Activated gamma-delta T cell treated with Interleukin-2 at 50 U/mL for 16 hours (primary cell): ENCODE data around the gene ANKHD1.
"Not testable (repeated sequence)": the region's sequence is repeated elsewhere in the genome, so short reads cannot be mapped to it uniquely, and the experiment has no call there.

ENCODE experiments used
- DNase-seq: peaks from one replicate; pipeline ENCODE4 v3.0.0-alpha.2; 2020

Gene ANKHD1

DNA sequence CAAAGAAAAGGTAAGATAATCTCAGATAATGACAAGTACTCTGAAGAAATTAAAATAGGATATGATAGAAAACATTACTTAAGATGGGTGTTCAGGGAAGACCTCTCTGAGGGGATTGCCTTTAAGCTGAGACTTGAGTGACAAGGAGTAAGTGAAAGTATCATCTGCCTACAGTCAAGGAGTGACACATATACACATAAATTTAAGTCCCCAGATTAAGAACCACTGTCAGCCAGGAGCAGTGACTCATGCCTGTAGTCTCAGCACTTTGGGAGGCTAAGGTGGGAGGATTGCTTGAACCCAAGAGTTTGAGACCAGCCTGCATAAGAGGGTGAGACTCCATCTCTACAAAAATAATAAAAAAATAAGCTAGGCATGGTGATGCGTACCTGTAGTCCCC is 19.7 kb upstream of the ANKHD1 start:
- no peak for DNase-seq

DNA sequence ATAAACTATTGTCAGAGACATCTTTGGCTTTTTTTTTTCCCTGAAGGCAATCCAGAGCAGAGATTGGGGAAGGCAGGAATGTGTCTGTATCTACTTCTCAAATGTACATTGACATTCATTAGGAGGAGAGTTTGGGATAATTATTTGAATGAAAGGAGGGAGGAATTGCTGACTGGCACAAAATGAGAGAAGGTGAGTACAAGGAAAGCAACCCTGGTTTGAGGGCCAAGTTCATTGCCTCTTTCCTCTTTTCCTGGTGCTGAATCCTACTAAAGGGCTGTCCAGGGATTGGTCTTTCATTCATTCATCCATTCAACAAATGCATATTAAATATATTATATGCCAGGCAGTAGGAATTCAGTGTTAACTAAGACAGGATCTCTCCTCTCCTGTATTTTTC is 18.8 kb upstream of the ANKHD1 start:
- no peak for DNase-seq

DNA sequence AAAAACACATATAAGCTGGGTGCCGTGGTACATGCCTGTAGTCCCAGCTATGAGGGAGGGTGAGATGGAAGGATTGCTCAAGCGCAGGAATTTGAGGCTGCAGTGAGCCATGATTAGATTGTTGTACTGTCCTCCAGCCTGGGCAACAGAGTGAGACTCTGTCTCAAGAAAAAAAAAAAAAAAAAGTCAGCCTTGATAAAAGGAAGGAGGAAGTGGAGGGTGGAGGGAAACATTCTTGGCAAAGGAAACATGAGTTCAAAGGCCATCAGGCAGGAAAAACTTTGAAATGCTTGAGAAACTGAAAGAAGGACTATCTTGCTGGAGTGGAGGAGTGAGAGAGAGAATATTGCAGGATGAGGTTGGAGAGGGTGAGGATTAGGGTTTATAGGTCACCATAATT is 18.3 kb upstream of the ANKHD1 start:
- DNase-seq: no peak

DNA sequence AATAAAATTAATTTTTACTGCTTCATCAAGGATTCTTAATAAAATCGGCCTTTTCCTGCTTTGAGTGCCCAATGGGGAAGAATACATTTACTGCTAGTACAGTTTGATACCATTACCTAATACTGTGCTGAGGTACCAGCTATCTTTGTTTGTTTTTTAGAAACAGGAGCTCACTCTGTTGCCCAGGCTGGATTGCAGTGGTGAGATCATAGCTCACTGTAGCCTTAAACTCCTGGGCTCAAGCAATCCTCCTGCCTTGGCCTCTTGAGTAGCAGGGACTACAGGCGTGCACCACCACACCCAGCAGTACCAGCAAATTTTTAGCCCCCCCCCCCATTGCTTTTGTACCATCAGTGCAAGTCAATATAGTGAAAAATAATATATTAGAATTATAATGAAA is 13.6 kb upstream of the ANKHD1 start:
- DNase-seq: no peak

DNA sequence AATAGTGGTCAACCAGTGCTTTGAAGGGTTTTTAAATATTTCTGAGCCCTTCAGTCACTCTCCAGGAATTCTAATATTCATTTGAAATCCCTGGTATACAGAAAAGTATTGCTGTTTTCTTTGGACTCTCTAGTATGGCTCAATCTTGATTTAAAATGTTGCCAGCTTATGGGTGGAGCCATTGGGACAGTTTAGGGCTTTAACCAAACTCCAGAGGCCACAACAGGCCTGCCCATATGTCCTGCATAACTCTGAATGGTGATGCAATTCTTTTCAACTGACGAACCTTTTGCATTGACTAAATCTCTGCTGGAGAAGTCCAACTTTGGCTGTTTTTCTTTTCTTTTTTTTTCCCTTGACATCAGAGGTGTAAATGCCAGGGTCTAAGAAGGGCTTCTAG is 10.3 kb upstream of the ANKHD1 start:
- no peak for DNase-seq

DNA sequence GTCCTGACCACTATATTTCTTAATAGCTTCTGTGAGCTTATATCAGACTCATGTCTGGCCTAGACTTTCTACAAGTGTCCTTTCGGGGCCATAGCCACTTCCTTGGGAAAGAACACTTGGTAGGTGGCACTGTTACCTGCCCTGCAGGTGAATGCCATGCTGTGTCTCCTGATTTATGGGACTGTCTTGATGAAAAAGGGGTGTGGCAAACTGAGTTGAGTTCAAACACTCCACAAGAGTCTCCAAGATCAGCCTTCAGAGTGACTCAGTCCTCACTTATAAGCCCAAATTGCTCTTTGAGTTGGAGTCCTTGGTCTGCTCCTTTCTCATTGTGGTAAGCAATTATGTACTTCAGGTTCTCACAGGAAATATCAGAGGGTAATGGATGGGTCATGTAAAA is 9.9 kb upstream of the ANKHD1 start:
- no peak for DNase-seq

DNA sequence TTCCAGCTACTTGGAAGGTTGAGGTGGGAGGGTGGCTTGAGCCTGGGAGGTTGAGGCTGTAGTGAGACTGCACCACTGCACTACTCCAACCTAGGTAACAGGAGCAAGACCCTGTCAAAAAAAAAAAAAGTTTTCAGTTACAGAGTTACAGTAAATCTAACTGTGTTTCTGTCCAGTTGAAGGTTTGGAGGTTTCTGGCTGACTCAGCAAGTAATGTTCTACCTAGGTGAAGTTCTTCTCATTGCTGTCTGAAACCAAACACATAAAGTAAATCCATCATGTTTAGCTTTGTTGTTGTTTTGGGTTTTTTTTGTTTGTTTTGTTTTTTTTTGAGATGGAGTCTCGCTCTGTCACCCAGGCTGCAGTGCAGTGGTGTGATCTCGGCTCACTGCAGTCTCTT is 7.9 kb upstream of the ANKHD1 start:
- DNase-seq: no peak

DNA sequence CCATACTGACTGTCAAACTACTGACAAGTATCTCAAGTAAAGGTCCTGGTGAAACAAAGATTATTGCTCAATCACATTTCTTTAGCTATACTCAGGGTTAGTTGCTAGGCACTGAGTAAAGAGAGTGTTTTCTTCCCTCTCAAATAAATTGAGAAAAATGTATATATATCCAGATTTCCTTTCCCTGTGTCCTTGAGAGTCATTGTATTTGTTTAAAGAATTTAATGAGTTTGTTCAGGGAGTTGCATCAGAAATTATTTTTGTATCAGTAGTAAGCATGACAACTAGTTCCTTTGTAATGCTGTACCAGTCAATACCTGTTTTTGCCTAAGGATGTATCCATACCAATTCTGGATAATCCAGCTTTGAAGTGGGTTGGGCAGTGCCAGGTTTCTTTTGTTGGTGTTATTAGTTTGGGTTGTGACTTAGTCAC is 3.2 kb upstream of the ANKHD1 start:
- DNase-seq: no peak

DNA sequence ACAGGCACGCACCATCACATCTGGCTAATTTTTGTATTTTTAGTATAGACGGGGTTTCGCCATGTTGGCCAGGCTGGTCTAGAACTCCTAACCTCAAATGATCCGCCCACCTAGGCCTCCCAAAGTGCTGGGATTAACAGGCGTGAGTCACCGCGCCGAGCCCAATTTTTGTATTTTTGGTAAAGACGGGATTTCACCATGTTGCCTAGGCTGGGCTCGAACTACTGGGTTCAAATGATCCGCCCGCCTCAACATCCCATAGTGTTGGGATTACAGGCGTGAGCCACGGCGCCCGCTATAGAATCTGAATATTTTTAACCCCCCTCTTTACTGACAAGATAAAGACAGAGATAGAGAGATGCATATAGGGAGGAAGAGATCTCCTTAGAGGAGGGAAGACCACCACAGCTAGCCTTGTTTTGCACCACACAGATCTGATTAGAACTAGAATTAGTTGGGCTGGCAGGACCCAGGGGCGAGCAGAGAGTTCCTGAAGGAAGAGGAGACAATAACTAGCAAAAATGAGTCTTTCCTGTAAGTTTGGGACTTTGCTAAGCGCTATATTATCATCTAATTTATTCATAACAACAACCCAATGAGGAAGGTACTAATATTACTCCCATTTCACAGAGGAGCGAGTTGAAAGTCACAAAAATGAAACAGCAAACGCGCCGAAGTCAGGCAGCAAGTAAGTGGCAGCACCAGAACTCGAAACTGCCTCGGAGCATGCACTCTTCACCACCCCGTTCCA is 1.5 kb upstream of the ANKHD1 start:
- DNase-seq: no peak

DNA sequence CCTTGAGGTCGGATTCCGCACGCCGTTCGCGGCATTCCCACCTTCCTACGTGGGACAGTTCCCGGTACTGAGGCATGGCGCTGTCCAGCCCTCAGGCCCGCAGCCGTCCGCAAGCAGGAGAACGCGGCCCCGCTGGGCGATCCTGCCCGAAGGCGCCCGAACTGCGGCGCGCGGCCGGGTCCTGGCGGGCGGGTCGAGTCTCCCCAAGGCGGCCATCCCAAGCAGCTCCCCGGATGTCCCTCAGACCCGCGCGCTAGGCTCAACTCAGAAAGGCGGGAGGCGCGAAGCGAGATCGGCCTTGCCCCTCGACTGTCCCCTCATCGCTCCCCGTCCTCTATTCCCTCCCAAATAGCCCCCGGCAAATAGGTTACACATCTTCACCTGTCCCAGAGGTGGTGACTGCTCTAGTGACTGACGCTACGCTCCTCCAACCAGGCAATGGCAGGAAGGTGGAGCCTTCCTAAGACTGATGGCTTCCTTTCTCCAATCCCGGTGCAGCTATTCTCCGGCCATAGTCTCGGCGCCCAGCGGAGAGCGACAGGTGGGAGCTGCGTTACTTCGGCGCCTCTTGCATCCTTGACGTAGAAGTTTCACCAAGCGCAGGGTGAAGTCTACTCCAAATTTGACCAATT is 787 bp upstream of the ANKHD1 start:
- peak; percentile 82 for DNase-seq

DNA sequence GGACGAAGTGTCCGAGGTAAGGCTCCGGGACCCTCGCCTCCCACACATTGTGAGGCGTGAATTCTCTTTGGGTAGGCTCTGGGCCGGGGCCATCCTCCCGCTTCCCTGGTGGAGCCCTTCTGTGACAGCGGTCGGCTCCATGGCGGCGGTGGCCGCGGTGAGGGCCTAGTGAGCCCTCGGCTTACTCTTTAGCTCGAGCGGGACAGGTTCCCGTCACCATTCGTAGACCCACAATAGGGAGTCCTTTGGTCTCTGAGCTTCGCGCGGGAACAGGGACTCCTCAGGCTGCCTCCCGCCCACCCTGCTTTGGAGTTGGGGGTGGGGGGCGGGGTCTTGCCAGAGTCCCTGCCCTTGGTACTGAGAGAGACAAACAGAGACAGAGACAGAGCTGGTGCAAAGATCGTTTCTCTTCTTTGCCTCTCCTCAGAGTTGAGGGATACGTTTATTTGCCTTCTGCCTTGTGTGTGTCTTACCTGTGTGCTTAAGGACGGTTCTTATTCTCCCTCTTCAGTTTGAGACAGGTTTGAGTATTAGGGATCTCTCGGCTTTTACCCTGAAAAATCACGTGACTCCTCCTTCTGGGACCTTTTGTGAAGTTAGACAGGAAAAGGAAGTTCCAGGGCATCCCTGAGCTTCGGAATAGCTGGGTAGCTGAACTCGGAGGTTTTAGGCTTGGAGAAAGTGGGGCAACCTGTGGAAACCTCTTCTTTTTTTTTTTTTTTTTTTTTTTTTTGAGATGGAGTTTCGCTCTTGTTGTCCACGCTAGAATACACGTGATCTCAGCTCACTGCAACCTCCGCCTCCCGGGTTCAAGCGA is 833 bp downstream of the ANKHD1 start:
- peak; percentile 34 for DNase-seq

DNA sequence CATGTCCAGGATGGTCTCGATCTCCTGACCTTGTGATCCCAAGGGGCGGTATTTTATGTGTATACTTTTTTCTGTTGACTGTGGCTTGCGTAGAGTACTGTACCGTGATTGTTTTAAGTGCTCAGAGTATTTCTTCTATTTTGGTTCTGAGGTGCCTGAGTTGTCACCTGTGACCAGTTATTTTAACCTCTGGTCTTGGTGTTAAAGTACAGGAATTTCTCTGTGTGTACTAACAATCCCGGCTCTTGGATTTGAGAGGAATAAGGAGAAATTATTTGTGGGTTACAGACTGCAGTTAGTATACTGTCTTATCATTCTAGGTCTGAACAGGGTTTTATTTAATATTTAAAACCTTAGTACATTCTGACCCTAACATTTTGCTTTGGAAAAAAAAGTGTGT is 2.0 kb downstream of the ANKHD1 start:
- DNase-seq: no peak

DNA sequence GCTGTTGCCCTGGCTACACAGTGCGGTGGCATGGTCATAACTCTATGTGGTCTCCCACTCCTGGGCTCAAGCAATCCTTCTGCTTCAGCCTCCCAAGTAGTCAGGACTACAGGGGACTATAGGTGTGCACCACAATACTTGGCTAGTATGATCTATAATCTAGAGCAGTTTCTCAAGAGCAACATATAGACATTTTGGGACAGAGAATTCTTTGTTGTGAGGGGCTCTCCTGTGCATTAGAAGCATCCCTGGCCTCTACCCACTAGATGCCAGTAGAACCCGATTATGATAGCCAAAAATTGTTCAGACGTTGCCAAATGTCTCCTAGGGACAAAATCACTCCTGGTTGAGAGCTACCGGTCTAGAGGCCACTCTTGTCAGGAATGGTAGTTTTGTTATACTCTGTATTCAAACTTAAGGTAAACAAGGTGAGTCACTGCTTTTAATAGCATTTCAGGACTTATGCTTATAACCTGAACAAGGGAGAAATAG is 7.2 kb downstream of the ANKHD1 start:
- no peak for DNase-seq

DNA sequence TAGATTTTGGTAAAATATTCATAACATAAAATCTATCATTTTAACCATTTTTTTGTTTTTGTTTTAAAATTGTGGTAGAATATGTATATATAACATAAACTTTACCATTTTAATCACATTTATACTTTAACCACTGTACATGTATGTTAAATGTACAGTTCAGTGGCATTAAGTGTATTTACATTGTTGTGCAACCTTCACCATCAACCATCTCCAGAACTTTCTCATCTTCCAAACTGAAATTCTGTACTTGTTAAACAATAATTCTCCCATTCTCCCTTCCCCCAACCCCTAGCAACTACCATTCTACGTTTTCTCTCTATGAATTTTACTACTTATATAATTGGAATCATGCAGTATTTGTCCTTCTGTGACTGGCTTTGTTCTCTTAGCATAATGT is 11.6 kb downstream of the ANKHD1 start:
- no peak for DNase-seq

DNA sequence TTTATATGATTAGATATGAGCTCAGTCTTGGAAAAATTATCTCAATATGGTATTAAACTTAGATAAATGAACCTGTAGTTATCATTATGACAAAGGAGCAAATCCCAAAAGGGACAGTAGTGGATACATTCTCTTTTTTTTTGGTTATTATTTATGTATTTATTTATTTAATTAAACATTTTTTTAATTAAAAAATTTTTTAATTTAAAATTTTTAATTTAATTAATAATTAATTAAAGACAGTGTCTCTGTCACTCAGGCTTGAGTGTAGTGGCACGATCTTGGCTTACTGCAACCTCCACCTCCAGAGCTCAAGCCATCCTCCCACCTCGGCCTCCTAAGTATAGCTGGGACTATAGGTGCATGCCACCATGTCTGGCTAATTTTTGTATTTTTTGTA is 15.6 kb downstream of the ANKHD1 start:
- DNase-seq: no peak

DNA sequence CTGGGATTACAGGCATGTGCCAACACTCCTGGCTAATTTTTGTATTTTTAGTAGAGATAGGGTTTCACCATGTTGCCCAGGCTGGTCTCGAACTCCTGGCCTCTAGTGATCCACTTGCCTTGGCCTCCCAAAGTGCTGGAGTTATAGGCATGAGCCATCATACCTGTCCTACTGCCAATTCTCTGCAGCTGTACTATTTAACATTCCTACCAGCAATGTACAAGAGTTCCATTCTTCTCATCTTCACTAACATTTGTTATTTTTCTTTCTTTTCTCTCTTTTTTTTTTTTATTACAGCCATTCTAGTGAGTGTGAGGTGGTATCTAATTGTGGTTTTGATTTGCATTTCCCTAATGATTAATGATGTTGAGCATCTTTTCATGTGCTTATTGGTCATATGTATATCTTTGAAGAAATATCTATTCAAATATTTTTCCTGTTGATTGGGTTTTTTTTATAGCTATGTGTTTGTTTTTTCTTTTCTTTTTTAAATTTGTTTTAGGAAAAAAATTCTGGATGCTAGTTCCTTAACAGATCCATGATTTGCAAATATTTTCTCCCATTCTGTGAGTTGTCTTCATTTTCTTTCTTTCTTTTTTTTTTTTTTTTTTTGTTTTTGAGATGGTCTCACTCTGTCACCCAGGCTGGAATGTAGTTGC is 17.4 kb downstream of the ANKHD1 start:
- no peak for DNase-seq

DNA sequence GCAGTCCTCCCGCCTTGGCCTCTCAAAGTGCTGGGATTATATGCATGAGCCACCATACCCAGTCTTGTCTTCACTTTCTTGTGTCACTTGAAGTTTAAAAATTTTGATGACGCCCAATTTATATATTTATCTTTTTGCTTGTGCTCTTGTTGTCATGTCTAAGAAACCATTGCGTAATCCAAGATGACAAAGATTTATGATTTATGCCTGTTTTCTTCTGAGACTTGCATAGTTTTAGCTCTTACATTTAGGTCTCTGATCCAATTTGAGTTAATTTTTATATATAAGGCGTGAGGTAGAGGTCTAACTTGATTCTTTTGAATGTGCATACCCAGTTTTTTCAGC is 18.6 kb downstream of the ANKHD1 start:
- DNase-seq: no peak

DNA sequence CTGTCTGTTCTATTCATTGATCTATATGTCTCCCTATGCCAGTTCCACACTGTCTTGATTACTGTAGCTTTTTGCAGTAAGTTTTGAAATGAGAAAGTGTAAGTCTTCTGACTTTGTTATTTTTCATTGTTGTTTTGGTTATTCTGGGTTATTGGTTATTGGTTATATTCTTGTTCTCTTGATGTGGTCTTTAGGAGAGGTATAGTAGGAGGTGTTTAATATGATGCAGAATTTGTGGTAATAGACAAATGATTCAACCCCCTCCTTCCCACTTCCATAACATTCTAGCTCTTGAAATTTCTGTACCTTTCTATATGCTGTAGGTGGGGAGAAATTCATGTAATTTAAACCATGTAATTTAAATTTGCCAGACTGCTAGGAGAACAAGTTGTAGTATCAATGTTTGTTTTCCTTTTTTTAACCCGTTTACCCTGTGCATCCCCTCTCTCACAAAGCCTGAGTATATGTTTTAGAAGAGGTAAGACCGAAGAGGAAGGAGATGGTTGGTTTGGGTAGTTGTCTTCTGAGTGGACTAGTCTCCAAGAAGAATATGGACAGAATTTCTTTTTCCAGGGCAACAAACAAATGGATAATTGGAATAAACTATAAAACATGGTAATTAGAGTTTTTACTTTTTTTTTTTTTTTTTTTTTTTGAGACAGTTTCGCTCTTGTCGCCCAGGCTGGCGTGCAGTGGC is 19.2 kb downstream of the ANKHD1 start:
- DNase-seq: no peak

DNA sequence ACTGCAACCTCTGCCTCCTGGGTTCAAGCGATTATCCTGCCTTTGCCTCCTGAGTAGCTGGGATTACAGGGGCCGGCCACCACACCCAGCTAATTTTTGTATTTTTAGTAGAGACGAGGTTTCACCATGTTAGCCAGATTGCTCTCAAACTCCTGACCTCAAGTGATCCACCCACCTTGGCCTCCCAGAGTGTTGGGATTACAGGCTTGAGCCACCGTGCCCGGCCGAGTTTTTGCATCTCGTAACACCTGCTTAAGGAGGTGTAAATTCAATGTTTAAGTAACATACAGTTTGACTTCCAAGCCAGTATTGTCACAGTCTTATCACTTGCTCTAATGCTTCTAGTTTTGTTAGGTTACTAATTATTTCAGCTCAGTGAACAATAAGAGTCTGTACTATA is 19.7 kb downstream of the ANKHD1 start:
- DNase-seq: not testable (repeated sequence)

DNA sequence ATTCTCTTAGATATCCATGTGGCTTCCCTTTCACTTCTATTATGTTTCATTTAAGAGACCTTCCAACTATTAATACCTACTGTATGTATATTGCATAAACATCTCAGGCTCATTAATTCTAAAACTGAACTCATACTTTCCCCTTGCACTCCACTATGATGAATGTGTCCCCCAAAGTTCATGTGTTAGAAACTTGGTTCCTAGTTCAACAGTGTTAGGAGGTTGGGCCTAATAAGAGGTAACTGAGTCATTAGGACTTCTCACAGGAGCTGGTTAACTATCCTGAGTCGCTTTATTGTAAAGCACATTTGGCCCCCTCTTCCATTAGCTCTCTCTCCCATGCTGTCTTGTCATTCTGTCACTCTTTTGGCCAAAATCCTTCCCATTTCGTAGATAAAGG is 22.0 kb downstream of the ANKHD1 start:
- DNase-seq: no peak

DNA sequence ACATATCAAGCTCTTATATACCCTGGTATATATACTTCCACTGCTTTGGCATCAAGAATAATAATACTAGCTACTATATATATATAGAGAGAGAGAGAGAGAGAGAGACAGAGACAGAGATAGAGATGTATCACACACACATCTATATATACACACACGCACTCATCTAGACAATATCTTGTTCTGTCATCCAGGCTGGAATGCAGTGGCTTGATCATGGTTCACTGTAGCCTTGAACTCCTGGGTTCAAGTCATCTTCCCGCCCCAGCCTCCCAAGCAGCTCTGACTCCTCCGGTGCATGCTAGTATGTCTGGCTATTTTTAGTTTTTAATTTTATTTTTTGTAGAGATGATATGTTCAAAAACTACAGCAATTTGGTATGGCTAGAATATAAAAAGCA is 22.5 kb downstream of the ANKHD1 start:
- no peak for DNase-seq

DNA sequence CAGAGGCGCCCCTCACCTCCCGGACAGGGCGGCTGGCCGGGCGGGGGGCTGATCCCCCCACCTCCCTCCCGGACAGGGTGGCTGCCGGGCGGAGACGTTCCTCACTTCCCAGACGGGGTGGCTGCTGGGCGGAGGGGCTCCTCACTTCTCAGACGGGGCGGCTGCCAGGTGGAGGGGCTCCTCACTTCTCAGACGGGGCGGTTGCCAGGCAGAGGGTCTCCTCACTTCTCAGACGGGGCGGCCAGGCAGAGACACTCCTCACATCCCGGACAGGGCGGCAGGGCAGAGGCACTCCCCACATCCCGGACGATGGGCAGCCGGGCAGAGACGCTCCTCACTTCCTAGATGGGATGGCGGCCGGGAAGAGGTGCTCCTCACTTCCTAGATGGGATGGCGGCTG is 26.1 kb downstream of the ANKHD1 start:
- DNase-seq: not testable (repeated sequence)

DNA sequence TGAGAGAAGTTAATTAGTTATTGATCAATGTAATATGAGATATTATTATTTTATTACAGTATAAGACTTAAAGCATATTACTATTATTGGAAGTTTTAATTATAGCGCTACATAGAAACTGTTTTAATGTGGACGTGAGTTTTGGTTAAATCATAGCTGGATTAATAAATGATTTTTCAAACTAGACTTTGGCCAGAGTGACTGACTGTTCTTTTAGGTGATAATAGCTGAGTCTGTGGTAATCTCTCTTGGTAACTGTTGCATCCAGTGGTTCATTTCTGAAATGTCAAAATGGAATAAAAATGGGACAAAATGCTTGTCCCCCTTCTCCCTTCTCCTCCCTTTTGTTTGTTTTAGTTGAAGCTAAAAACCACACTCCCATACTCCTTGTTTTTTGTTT is 28.1 kb downstream of the ANKHD1 start:
- no peak for DNase-seq
